ENCODE data around the gene HEMK1. TPM values are rescaled to one million over a fixed set of nuclear protein-coding genes. Genes with fewer than 3 reads are reported as not detected.
A peak's percentile ranks its signal among the peaks of the same experiment; 100 is the strongest.

The HEMK1 gene
- total RNA-seq, 4 donors from 2014 or later = 7.3 to 11.6 (median 7.9) TPM

DNA sequence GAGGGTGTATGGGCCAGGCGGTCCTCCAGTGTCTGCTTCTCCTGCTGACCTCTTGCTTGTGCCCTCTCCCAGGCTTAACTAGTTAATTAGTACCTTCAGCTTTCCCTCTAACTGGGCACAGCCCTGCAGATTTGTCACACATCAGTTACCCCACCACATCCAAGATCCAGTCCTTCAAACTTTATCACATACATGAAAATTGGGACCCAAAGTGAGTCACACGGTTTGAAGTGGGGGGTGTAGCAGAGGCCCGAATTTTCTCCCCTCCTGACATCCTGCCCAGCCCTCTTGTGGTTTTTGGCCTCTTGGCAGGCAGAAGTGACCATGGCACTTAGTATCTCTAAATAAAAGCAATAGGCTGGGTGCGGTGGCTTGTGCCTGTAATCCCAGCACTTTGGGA, 51.5 kb downstream of the HEMK1 start:
- H3K4me3 ChIP-seq = no peak overlapping the region
- no peak for DNase-seq
- H3K36me3 ChIP-seq = no peaks in the 10 kb centered on the region
- in situ Hi-C loops (cut with MboI; ENCODE audit: low pct_ligation_motif_present in 1 of 4, low pct_unique_long_range_greater_than_20kb in 1 of 4, low sequenced_read_pairs in 3 of 4) (loop anchor here (10.0 to 25.0 kb wide), 2 partner anchors 754 to 766 kb away; partner anchors contain the start of genes MANF (in 2 of the 4) and RBM15B (in 2 of the 4)), intact Hi-C loops (cut with DNase I; ENCODE audit: low total_unique reads) (no loop called here)
- no peaks in the 10 kb centered on the region for H3K9me3 ChIP-seq
- H3K4me1 ChIP-seq = peaks cover 0 to 46% (median 31%) of the 10 kb centered on the region in 4 donors
- TF ChIP-seq, protein P1, sequence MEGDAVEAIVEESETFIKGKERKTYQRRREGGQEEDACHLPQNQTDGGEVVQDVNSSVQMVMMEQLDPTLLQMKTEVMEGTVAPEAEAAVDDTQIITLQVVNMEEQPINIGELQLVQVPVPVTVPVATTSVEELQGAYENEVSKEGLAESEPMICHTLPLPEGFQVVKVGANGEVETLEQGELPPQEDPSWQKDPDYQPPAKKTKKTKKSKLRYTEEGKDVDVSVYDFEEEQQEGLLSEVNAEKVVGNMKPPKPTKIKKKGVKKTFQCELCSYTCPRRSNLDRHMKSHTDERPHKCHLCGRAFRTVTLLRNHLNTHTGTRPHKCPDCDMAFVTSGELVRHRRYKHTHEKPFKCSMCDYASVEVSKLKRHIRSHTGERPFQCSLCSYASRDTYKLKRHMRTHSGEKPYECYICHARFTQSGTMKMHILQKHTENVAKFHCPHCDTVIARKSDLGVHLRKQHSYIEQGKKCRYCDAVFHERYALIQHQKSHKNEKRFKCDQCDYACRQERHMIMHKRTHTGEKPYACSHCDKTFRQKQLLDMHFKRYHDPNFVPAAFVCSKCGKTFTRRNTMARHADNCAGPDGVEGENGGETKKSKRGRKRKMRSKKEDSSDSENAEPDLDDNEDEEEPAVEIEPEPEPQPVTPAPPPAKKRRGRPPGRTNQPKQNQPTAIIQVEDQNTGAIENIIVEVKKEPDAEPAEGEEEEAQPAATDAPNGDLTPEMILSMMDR (IDR thresholded peaks at IDR 0.05) = no peak
- no peak for TF ChIP-seq POLR2AphosphoS5 (IDR thresholded peaks at IDR 0.05)
- TF ChIP-seq EP300 (IDR thresholded peaks at IDR 0.05; ENCODE audit: low read depth) = no peak
- no peak for TF ChIP-seq POLR2A (IDR thresholded peaks at IDR 0.05)
- H3K27me3 ChIP-seq = no peaks in the 10 kb centered on the region
- H3K27ac ChIP-seq = peak overlapping the region in 1 of 4 donors; percentile 46
- WGBS, 2 donors (ENCODE audit: low coverage in 1 of 2) = 10 to 61% methylated on average over 2 to 4 of the region's 4 CpGs

GRCh38 chr3:50622881-50623280, 53.6 kb downstream of the HEMK1 start:
- H3K36me3 ChIP-seq = no peaks in the 10 kb centered on the region
- no peak overlapping the region for H3K4me3 ChIP-seq
- TF ChIP-seq POLR2AphosphoS5 (IDR thresholded peaks at IDR 0.05) (no peak), POLR2A (IDR thresholded peaks at IDR 0.05) (no peak), EP300 (IDR thresholded peaks at IDR 0.05; ENCODE audit: low read depth) (no peak)
- TF ChIP-seq, protein P1 (IDR thresholded peaks at IDR 0.05) = no peak
- H3K27ac ChIP-seq = no peak overlapping the region
- no peak for DNase-seq
- intact Hi-C loops (cut with DNase I; ENCODE audit: low total_unique reads) = no loop called here
- H3K27me3 ChIP-seq = no peaks in the 10 kb centered on the region
- 92% methylated on average over 2 to 3 of the region's 3 CpGs for WGBS, 2 donors (ENCODE audit: low coverage in 1 of 2)
- peaks cover 0 to 38% (median 23%) of the 10 kb centered on the region in 4 donors for H3K4me1 ChIP-seq
- in situ Hi-C loops (cut with MboI; ENCODE audit: low pct_ligation_motif_present in 1 of 4, low pct_unique_long_range_greater_than_20kb in 1 of 4, low sequenced_read_pairs in 3 of 4) = loop anchor here (10.0 to 25.0 kb wide), 2 partner anchors 752 to 764 kb away; partner anchors contain the start of genes MANF (in 2 of the 4) and RBM15B (in 2 of the 4)
- no peaks in the 10 kb centered on the region for H3K9me3 ChIP-seq

- intact Hi-C loops (cut with DNase I; ENCODE audit: low total_unique reads) = no loop called here
Observed at GRCh38 chr3:50623840-50624474, 54.6 kb downstream of the HEMK1 start.

GRCh38 chr3:50624634-50625033, 55.3 kb downstream of the HEMK1 start:
- TF ChIP-seq, protein P1 (IDR thresholded peaks at IDR 0.05) = no peak
- TF ChIP-seq POLR2A (IDR thresholded peaks at IDR 0.05) (no peak), POLR2AphosphoS5 (IDR thresholded peaks at IDR 0.05) (no peak), EP300 (IDR thresholded peaks at IDR 0.05; ENCODE audit: low read depth) (no peak)
- in situ Hi-C loops (cut with MboI; ENCODE audit: low pct_ligation_motif_present in 1 of 4, low pct_unique_long_range_greater_than_20kb in 1 of 4, low sequenced_read_pairs in 3 of 4) (loop anchor here (10.0 to 25.0 kb wide), 2 partner anchors 750 to 763 kb away; partner anchors contain the start of genes MANF (in 2 of the 4) and RBM15B (in 2 of the 4)), intact Hi-C loops (cut with DNase I; ENCODE audit: low total_unique reads) (no loop called here)
- no peaks in the 10 kb centered on the region for H3K9me3 ChIP-seq
- WGBS, 2 donors (ENCODE audit: low coverage in 1 of 2) = 91% methylated on average over 2 of the region's 2 CpGs; no CpG with 5 or more reads in 1 of the 2 donors
- H3K4me3 ChIP-seq = no peak overlapping the region
- H3K36me3 ChIP-seq = no peaks in the 10 kb centered on the region
- DNase-seq = no peak
- no peaks in the 10 kb centered on the region for H3K27me3 ChIP-seq
- no peak overlapping the region for H3K27ac ChIP-seq
- peaks cover 0 to 22% (median 15%) of the 10 kb centered on the region in 4 donors for H3K4me1 ChIP-seq

More at GRCh38 chr3:50623840-50624474, 54.6 kb downstream of the HEMK1 start:
- TF ChIP-seq, protein P1 (IDR thresholded peaks at IDR 0.05) = no peak
- TF ChIP-seq POLR2AphosphoS5 (IDR thresholded peaks at IDR 0.05) (no peak), EP300 (IDR thresholded peaks at IDR 0.05; ENCODE audit: low read depth) (no peak), POLR2A (IDR thresholded peaks at IDR 0.05) (no peak)
- Histone ChIP-seq H3K9me3 (no peaks in the 10 kb centered on the region), H3K27me3 (no peaks in the 10 kb centered on the region), H3K4me3 (no peak overlapping the region), H3K27ac (no peak overlapping the region), H3K36me3 (no peaks in the 10 kb centered on the region), H3K4me1 (peaks cover 0 to 29% (median 15%) of the 10 kb centered on the region in 4 donors)
- DNase-seq = no peak
- in situ Hi-C loops (cut with MboI; ENCODE audit: low pct_ligation_motif_present in 1 of 4, low pct_unique_long_range_greater_than_20kb in 1 of 4, low sequenced_read_pairs in 3 of 4) = loop anchor here (10.0 to 25.0 kb wide), 2 partner anchors 751 to 763 kb away; partner anchors contain the start of genes MANF (in 2 of the 4) and RBM15B (in 2 of the 4)
- WGBS, 2 donors (ENCODE audit: low coverage in 1 of 2) = 59% methylated on average over 6 of the region's 6 CpGs; no CpG with 5 or more reads in 1 of the 2 donors

Data from transverse colon (tissue), 4 donors.